ENCODE results near the gene EYA4. TPM values are rescaled to one million over a fixed set of nuclear protein-coding genes. Genes with fewer than 3 reads are reported as not detected.

EYA4 gene
- total RNA-seq, 2 donors from 2014 or later = 7.2 to 8.5 TPM

- intact Hi-C loops (cut with DNase I) = no loop called here
- ATAC-seq (no peak), DNase-seq (no peak)
These were observed 36.2 kb downstream of the EYA4 start for GRCh38 chr6:133277228-133277899.

GRCh38 chr6:133277900-133278545 lies 36.9 kb downstream of the EYA4 start:
- ATAC-seq = no peak
- intact Hi-C loops (cut with DNase I) = no loop called here

DNA sequence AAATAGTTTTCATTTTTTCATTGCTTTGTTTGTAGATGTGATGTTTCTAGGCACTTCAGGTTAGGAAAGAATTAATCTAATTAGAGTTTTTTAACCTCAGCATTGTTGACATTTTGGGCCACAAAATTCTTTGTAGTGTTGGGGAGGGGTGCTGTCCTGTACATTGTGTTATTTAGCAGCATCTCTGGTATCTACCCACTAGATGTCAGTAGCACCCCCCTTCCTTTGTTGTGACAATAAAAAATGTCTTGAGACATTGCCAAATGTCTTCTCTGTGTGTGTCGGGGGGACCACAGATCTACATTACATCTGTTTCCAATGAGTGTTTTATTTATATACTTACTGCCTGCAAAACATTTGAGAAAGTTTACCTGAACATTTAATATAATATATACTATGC lies 45.6 kb downstream of the EYA4 start:
- no peak for DNase-seq
- intact Hi-C loops (cut with DNase I) = no loop called here
- ATAC-seq = no peak

More at GRCh38 chr6:133277900-133278545, 36.9 kb downstream of the EYA4 start:
- no peak for DNase-seq

GRCh38 chr6:133288662-133289061 lies 47.5 kb downstream of the EYA4 start:
- DNase-seq (no peak), ATAC-seq (no peak)
- intact Hi-C loops (cut with DNase I) = no loop called here

GRCh38 chr6:133289733-133290306 lies 48.7 kb downstream of the EYA4 start:
- ATAC-seq = no peak
- DNase-seq = no peak
- intact Hi-C loops (cut with DNase I) = no loop called here

- ATAC-seq (no peak), DNase-seq (no peak)
- intact Hi-C loops (cut with DNase I) = no loop called here
These were observed 49.8 kb downstream of the EYA4 start for GRCh38 chr6:133290930-133291329.

GRCh38 chr6:133291671-133292070 lies 50.5 kb downstream of the EYA4 start:
- intact Hi-C loops (cut with DNase I) = no loop called here
- ATAC-seq (no peak), DNase-seq (no peak)

GRCh38 chr6:133297657-133298056 lies 56.5 kb downstream of the EYA4 start:
- no peak for DNase-seq
- intact Hi-C loops (cut with DNase I) = no loop called here
- ATAC-seq = no peak

- no peak for ATAC-seq
These were observed 57.2 kb downstream of the EYA4 start for GRCh38 chr6:133298335-133298734.

DNA sequence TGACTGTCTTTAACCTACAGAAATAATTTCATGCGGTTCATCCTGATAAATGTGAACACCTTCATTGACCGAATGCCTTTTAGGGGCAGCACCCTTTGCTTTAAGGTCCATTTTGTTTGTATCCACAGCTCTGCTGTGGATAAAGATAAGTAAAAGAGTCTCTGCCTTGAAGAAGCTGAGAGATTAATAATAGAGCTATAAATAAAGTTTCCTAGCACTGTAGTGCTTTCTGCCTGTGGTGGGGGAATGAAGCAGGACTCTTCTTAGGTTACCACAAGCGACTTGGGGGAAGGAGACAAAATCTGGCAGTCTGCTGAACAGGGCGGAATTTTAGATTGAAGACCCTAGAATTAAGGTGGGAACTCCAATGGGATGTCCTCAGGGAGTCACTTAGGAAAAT lies 57.6 kb downstream of the EYA4 start:
- no peak for ATAC-seq
- intact Hi-C loops (cut with DNase I) = no loop called here
- no peak for DNase-seq

More at GRCh38 chr6:133298335-133298734, 57.2 kb downstream of the EYA4 start:
- intact Hi-C loops (cut with DNase I) = no loop called here
- no peak for DNase-seq

DNA sequence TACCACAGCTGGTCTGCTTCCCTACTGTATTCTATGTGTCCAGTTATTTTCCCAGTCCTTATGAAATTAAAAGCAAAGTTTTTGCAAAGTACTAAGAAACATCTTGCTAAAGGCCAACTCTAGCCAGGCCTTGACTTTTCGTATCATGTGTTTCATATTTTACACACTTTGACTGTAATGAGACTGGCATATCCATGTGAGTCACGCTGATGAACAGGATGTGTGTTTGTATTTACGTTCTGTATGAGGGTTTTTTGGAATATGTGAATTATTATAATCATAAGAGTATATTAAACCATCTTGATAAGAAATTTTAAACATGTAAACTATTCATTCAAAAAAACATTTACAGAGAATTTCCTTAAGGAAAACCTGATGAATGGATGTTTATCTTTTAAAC lies 59.7 kb downstream of the EYA4 start:
- intact Hi-C loops (cut with DNase I) = no loop called here
- ATAC-seq (no peak), DNase-seq (no peak)

GRCh38 chr6:133301835-133302234 lies 60.7 kb downstream of the EYA4 start:
- DNase-seq (no peak), ATAC-seq (no peak)
- intact Hi-C loops (cut with DNase I) = no loop called here

- intact Hi-C loops (cut with DNase I) = no loop called here
These were observed 65.8 kb downstream of the EYA4 start for GRCh38 chr6:133306931-133307330.

GRCh38 chr6:133309579-133309978 lies 68.4 kb downstream of the EYA4 start:
- intact Hi-C loops (cut with DNase I) = no loop called here
- no peak for ATAC-seq
- no peak for DNase-seq

More at GRCh38 chr6:133306931-133307330, 65.8 kb downstream of the EYA4 start:
- no peak for ATAC-seq
- DNase-seq = no peak

- no peak for DNase-seq
- ATAC-seq = no peak
- intact Hi-C loops (cut with DNase I) = no loop called here
These were observed 70.8 kb downstream of the EYA4 start for GRCh38 chr6:133312006-133312405.

- no peak for ATAC-seq
- no peak for DNase-seq
- intact Hi-C loops (cut with DNase I) = no loop called here
These were observed 71.9 kb downstream of the EYA4 start for GRCh38 chr6:133313068-133313467.

- DNase-seq = no peak
- ATAC-seq = no peak
- intact Hi-C loops (cut with DNase I) = no loop called here
These were observed 73.8 kb downstream of the EYA4 start for GRCh38 chr6:133314947-133315346.

GRCh38 chr6:133315811-133316210 lies 74.7 kb downstream of the EYA4 start:
- no peak for ATAC-seq
- no peak for DNase-seq
- intact Hi-C loops (cut with DNase I) = no loop called here

GRCh38 chr6:133317704-133318103 lies 76.5 kb downstream of the EYA4 start:
- ATAC-seq = no peak
- intact Hi-C loops (cut with DNase I) = no loop called here
- DNase-seq = no peak

- DNase-seq (no peak), ATAC-seq (no peak)
- intact Hi-C loops (cut with DNase I) = no loop called here
These were observed 85.4 kb downstream of the EYA4 start for GRCh38 chr6:133326584-133326983.

DNA sequence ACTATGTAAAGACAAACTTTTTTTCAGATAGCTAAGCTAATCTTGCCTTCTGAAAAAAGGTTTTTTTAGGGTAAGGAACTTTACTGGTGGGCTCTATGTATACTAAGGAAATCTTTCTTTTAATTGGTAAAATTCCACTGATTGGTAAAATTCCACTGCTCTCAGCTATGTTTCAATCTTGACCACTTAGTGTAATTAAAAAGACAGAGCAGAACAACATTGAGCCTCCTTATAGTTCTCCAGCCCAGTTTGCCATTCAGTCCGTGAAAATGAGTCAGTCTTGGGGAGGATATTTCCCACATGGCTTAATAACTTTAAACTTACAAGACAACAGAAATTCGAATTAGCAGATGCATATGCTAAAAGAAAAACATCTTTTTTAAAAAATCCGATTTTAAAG lies 92.7 kb downstream of the EYA4 start:
- intact Hi-C loops (cut with DNase I) = no loop called here
- DNase-seq (no peak), ATAC-seq (no peak)
